HEK293T (cell line): ENCODE results near the gene GABRG3.

Source experiments
- BHLHE40 ChIP-seq: fragments of 450-650 bp; IDR thresholded peaks from 2 replicates; pipeline ENCODE4 v1.6.1; 2016; ENCODE audit warnings: mild to moderate bottlenecking, moderate library complexity, borderline replicate concordance
- CTBP1 ChIP-seq: fragments of 450-650 bp; IDR thresholded peaks from 2 replicates; pipeline ENCODE4 v1.6.1; 2016; ENCODE audit warnings: borderline replicate concordance
- FOXA1 ChIP-seq: fragments of 450-650 bp; IDR thresholded peaks from 2 replicates; pipeline ENCODE4 v1.6.1; 2016; ENCODE audit warnings: mild to moderate bottlenecking
- FOXM1 ChIP-seq: fragments of 450-650 bp; IDR thresholded peaks from 2 replicates; pipeline ENCODE4 v1.6.1; 2017; ENCODE audit warnings: mild to moderate bottlenecking, borderline replicate concordance
- L3MBTL2 ChIP-seq: fragments of 450-650 bp; conservative IDR thresholded peaks from 2 replicates; pipeline ENCODE4 v1.6.1; 2016; ENCODE audit warnings: mild to moderate bottlenecking
- LEF1 ChIP-seq: fragments of 450-650 bp; IDR thresholded peaks from 2 replicates; pipeline ENCODE4 v1.6.1; 2017; ENCODE audit warnings: mild to moderate bottlenecking, borderline replicate concordance
- NFRKB ChIP-seq: fragments of 450-650 bp; IDR thresholded peaks from 2 replicates; pipeline ENCODE4 v1.6.1; 2016; ENCODE audit warnings: mild to moderate bottlenecking, moderate library complexity
- SP1 ChIP-seq: fragments of 450-650 bp; IDR thresholded peaks from 2 replicates; pipeline ENCODE4 v1.6.1; 2017
- ZNF384 ChIP-seq: fragments of 450-650 bp; IDR thresholded peaks from 2 replicates; pipeline ENCODE4 v1.6.1; 2016
- TF ChIP-seq, protein P1 (sequence below): fragments of 450-650 bp; IDR thresholded peaks from 2 replicates; pipeline ENCODE4 v1.6.1; 2016

DNA sequence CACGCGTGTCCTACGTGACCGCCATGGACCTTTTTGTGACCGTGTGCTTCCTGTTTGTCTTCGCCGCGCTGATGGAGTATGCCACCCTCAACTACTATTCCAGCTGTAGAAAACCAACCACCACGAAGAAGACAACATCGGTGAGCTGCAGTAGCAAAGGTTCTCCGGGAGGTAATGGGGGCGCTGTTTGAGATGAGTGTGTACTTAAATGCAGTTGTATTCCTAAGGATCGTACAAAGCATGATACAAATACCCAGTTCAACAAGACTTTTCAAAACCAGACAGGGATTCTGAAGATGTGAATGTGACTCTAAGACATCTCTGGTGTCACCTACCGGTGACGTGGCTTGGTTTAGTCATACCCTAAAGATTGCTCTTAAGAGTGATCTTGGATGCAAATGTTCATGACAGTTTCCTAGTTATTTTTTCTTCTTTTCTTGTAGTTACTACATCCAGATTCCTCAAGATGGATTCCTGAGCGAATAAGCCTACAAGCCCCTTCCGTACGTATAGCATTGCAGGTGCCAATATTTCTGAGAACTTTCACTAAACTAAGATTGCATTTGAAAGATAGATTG is 556.6 kb downstream of the GABRG3 start:
- no peak for TF ChIP-seq FOXA1
- TF ChIP-seq L3MBTL2, result no peak
- TF ChIP-seq NFRKB, result no peak
- no peak for TF ChIP-seq ZNF384
- TF ChIP-seq, protein P1, sequence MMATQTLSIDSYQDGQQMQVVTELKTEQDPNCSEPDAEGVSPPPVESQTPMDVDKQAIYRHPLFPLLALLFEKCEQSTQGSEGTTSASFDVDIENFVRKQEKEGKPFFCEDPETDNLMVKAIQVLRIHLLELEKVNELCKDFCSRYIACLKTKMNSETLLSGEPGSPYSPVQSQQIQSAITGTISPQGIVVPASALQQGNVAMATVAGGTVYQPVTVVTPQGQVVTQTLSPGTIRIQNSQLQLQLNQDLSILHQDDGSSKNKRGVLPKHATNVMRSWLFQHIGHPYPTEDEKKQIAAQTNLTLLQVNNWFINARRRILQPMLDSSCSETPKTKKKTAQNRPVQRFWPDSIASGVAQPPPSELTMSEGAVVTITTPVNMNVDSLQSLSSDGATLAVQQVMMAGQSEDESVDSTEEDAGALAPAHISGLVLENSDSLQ, result no peak
- no peak for TF ChIP-seq SP1
- no peak for TF ChIP-seq FOXM1
- no peak for TF ChIP-seq LEF1
- no peak for TF ChIP-seq CTBP1
- TF ChIP-seq BHLHE40, result no peak
